Activated CD8-positive, alpha-beta T cell treated with anti-CD3 and anti-CD28 coated beads, Interleukin-2, amount 10 ng/mL, durations not matched to agents 7 days and 5 days (primary cell): Measurements from ENCODE around the gene EIF2S2. TPM values are rescaled to one million over a fixed set of nuclear protein-coding genes. Genes with fewer than 3 reads are reported as not detected.
A peak's percentile ranks its signal among the peaks of the same experiment; 100 is the strongest.
"Not testable (repeated sequence)": the region's sequence is repeated elsewhere in the genome, so short reads cannot be mapped to it uniquely, and the experiment has no call there.

Experiments
- ATAC-seq: fragments of 150-1000 bp; cut with Tn5 transposase; one replicate; pipeline ENCODE4 v1.10.0; 2021; ENCODE audit warnings: moderate library complexity
- CTCF ChIA-PET: fragments of 350-600 bp; sonication (Branson Sonifier 250); formaldehyde crosslinking; loops from one replicate; lab custom pipeline; 2021; ENCODE audit warnings: antibody characterized with exemption; lab: Charles Lee
- POLR2A ChIA-PET: fragments of 350-600 bp; sonication (Branson Sonifier 250); formaldehyde crosslinking; loops from one replicate; lab custom pipeline; 2021; ENCODE audit warnings: antibody characterized with exemption; lab: Charles Lee
- DNase-seq: peaks from one replicate; pipeline ENCODE4 v3.0.0-alpha.2; 2020
- H3K27ac Mint-ChIP-seq: one replicate; pipeline ENCODE4 v1.8.0; 2021; ENCODE audit warnings: mild to moderate bottlenecking, mixed read lengths
- H3K27me3 Mint-ChIP-seq: one replicate; pipeline ENCODE4 v1.8.0; 2021; ENCODE audit warnings: low read depth, mixed read lengths
- H3K36me3 Mint-ChIP-seq: one replicate; pipeline ENCODE4 v1.8.0; 2021; ENCODE audit warnings: low read depth, mixed read lengths
- H3K4me1 Mint-ChIP-seq: one replicate; pipeline ENCODE4 v1.8.0; 2021; ENCODE audit warnings: low read depth, mixed read lengths
- H3K4me3 Mint-ChIP-seq: one replicate; pipeline ENCODE4 v1.8.0; 2021; ENCODE audit warnings: mild to moderate bottlenecking, mixed read lengths
- H3K9me3 Mint-ChIP-seq: one replicate; pipeline ENCODE4 v1.8.0; 2022; ENCODE audit warnings: mixed read lengths; ENCODE audit not compliant: insufficient read depth
- total RNA-seq, 2 experiments: library from RNA; stranded (reverse); gene quantifications; one replicate each; pipeline ENCODE4 v1.2.3, GENCODE V29; 2021

The EIF2S2 gene
- total RNA-seq, 2 experiments from 2014 or later, result 94.4 to 94.7 TPM

DNA sequence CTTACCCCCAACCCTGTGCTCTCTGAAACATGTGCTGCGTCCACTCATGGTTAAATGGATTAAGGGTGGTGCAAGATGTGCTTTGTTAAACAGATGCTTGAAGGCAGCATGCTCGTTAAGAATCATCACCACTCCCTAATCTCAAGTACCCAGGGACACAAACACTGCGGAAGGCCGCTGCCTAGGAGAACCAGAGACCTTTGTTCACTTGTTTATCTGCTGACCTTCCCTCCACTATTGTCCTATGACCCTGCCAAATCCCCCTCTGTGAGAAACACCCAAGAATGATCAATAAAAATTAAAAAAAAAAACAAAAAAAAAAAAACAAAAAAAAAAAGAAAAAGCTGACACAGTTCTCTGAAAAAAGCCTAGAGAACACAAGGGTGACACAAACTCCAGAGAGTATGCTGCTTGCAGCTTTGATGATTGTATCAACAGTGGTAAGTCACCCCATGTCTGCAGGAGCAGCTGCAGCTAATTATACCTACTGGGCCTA lies 21.4 kb upstream of the EIF2S2 start:
- DNase-seq, POLR2A ChIA-PET, H3K36me3 Mint-ChIP-seq, H3K9me3 Mint-ChIP-seq, H3K27me3 Mint-ChIP-seq, CTCF ChIA-PET, H3K4me1 Mint-ChIP-seq, H3K27ac Mint-ChIP-seq, ATAC-seq, H3K4me3 Mint-ChIP-seq: not testable (repeated sequence)

DNA sequence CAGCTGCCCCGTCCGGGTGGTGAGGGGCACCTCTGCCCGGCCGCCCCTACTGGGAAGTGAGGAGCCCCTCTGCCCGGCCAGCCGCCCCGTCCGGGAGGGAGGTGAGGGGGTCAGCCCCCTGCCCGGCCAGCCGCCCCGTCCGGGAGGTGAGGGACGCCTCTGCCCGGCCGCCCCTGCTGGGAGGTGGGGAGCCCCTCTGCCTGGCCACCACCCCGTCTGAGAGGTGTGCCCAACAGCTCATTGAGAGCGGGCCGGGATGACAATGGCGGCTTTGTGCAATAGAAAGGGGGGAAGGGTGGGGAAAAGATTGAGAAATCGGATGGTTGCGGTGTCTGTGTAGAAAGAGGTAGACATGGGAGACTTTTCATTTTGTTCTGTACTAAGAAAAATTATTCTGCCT lies 20.9 kb upstream of the EIF2S2 start:
- H3K9me3 Mint-ChIP-seq, H3K4me1 Mint-ChIP-seq, H3K27me3 Mint-ChIP-seq, H3K4me3 Mint-ChIP-seq, H3K27ac Mint-ChIP-seq, H3K36me3 Mint-ChIP-seq, ATAC-seq, DNase-seq, POLR2A ChIA-PET, CTCF ChIA-PET: not testable (repeated sequence)

DNA sequence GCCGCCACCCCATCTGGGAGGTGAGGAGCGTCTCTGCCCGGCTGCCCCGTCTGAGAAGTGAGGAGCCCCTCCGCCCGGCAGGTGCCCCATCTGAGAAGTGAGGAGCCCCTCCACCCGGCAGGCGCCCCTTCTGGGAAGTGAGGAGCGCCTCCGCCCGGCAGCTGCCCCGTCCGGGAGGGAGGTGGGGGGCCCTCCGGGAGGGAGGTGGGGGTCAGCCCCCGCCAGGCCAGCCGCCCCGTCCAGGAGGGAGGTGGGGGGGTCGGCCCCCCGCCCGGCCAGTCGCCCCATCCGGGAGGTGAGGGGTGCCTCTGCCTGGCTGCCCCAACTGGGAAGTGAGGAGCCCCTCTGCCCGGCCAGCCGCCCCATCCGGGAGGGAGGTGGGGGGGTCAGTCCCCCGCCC lies 20.4 kb upstream of the EIF2S2 start:
- H3K27ac Mint-ChIP-seq, POLR2A ChIA-PET, DNase-seq, CTCF ChIA-PET, ATAC-seq, H3K36me3 Mint-ChIP-seq, H3K9me3 Mint-ChIP-seq, H3K4me3 Mint-ChIP-seq, H3K4me1 Mint-ChIP-seq: not testable (repeated sequence)
- H3K27me3 Mint-ChIP-seq, result peaks cover 10% of the 10 kb centered on the region

DNA sequence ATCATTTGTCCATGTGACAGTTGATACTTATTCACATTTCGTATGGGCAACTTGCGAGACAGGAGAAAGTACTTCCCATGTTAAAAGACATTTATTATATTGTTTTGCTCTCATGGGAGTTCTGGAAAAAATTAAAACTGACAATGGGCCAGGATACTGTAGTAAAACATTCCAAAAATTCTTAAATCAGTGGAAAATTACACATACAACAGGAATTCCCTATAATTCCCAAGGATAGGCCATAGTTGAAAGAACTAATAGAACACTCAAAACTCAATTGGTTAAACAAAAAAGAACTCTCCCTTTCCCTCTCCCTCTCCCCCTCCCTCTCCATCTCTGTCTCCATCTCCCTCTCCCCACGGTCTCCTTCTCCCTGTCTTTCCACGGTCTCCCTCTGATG lies 19.4 kb upstream of the EIF2S2 start:
- H3K36me3 Mint-ChIP-seq, result no peaks in the 10 kb centered on the region
- no peak overlapping the region for H3K27ac Mint-ChIP-seq
- peaks cover 3% of the 10 kb centered on the region for H3K4me1 Mint-ChIP-seq
- POLR2A ChIA-PET, result no interaction called here
- ATAC-seq (no peak), DNase-seq (no peak)
- peaks cover 14% of the 10 kb centered on the region for H3K27me3 Mint-ChIP-seq
- no peak overlapping the region for H3K4me3 Mint-ChIP-seq
- CTCF ChIA-PET, result interaction anchor here (2.4 to 3.6 kb wide), 2 partner anchors 18 to 217 kb away, joined by 16 to 19 read pairs; partner anchors contain the start of gene EIF2S2
- no peaks in the 10 kb centered on the region for H3K9me3 Mint-ChIP-seq

DNA sequence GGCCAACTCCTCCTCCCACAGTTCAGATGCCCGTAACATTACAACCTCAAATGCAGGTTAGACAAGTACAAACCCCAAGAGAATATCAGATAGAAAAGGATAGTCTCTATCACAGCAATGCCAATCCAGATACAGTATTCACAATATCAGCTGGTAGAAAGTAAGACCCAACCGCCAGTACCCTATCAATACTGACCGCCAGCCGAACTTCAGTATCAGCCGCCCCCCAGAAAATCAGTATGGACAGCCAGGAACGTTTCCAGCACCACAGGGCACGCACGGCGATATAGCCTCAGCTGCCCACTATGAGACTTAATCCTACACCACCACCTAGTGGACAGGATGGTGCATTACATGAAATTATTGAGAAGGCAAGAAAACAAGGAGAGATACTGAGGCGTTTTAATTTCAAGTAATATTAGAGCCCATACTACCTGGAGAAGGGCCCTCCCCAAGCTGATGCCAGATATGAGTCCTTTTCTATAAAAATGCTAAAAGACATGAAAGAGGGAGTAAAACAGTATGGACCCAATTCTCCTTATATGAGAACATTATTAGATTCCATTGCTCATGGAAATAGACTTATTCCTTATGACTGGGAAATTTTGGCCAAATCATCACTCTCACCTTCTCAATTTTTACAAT lies 17.6 kb upstream of the EIF2S2 start:
- Mint-ChIP-seq H3K36me3 (no peaks in the 10 kb centered on the region), H3K9me3 (no peaks in the 10 kb centered on the region), H3K4me1 (peaks cover 8% of the 10 kb centered on the region), H3K27ac (no peak overlapping the region), H3K27me3 (peaks cover 17% of the 10 kb centered on the region), H3K4me3 (peak overlapping the region; percentile 8)
- ATAC-seq (peak; percentile 90), DNase-seq (peak; percentile 75)
- ChIA-PET CTCF (interaction anchor here (0.7 to 3.6 kb wide), 11 partner anchors 11 to 338 kb away, joined by 3 to 19 read pairs (median 3); partner anchors contain the start of gene EIF2S2), POLR2A (interaction anchor here (1.7 kb wide), 1 partner anchor 17 kb away, joined by 10 read pairs; the partner anchor contains the start of gene EIF2S2)

DNA sequence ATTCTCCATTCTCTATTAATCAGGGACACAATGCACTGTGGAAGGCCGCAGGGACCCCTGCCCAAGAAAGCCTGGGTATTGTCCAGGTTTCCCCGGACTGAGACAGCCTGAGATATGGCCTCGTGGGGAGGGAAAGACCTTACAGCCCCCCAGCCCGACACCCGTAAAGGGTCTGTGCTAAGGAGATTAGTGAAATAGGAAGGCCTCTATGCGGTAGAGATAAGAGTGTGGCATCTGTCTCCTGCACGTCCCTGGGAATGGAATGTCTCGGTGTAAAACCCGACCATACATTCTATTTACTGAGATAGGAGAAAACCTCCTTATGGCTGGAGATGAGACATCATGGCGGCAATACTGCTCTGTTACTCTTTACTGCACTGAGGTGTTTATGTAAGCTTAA lies 15.7 kb upstream of the EIF2S2 start:
- DNase-seq (no peak), ATAC-seq (no peak)
- no peak overlapping the region for H3K27ac Mint-ChIP-seq
- peaks cover 14% of the 10 kb centered on the region for H3K4me1 Mint-ChIP-seq
- ChIA-PET CTCF (interaction anchor here (3.6 kb wide), 1 partner anchor 15 kb away, joined by 16 read pairs; the partner anchor contains the start of gene EIF2S2), POLR2A (no interaction called here)
- H3K9me3 Mint-ChIP-seq, result no peaks in the 10 kb centered on the region
- no peak overlapping the region for H3K4me3 Mint-ChIP-seq
- no peaks in the 10 kb centered on the region for H3K36me3 Mint-ChIP-seq
- peaks cover 17% of the 10 kb centered on the region for H3K27me3 Mint-ChIP-seq

DNA sequence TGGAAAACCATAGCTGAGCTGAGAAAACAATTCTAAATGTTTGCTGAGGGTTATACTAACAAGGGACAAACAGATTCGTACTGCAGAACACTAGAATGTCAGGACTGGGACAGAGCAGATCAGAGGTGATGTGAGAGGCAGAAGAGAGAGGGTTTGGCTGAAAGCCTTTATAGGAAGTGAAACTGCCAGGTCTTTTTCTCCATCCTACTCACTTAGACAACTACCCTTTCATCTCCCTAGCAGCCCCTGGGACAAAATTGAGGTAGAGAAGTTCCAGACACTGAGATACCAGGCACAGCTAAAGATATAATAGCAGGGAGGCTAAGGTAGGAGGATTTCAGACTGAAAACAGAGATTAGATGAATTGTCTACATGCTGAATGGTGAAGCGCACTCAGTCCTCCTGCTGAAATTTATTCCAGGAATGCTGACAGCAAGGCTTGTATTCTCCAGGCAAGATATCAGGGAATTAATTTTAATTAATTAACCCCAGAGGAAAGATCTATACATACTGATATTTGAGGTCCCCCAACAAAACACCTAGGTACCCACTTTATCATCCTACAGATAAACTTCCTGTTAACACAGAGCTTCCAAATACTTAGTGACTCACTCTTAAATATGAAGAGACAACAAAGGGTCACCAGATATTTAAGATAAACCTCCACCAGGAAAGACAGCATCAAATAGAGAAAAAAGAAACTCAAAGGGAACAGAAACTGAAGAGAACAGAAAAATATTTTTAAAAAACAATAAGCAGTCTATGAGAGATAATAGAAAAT lies 12.6 kb upstream of the EIF2S2 start:
- peak; percentile 63 for ATAC-seq
- ChIA-PET POLR2A (interaction anchor here (1.1 kb wide), 1 partner anchor 12 kb away, joined by 8 read pairs; the partner anchor contains the start of gene EIF2S2), CTCF (no interaction called here)
- Mint-ChIP-seq H3K27me3 (peaks cover 17% of the 10 kb centered on the region), H3K27ac (no peak overlapping the region), H3K4me3 (no peak overlapping the region), H3K4me1 (peaks cover 14% of the 10 kb centered on the region), H3K36me3 (no peaks in the 10 kb centered on the region), H3K9me3 (no peaks in the 10 kb centered on the region)
- no peak for DNase-seq

DNA sequence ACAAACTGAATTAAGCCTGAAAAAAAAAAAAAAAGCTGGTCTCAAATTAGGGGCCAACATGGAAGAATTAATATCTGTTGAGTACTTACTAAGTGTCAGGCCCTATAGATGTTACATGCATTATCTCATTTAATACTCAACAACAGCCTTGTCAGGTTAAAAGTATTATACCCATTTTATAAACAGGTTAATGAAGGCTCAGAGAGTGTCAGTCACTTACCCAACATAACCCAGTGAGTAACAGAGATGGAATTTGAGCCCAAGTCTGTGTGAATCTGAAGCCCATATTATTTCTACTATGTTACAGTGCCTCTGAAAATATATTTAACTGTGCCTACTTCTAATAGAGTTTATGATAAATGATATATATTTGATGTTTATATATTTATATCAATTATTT lies 11.3 kb upstream of the EIF2S2 start:
- Mint-ChIP-seq H3K4me3 (no peak overlapping the region), H3K27me3 (peaks cover 22% of the 10 kb centered on the region), H3K27ac (no peak overlapping the region), H3K4me1 (peaks cover 11% of the 10 kb centered on the region), H3K36me3 (no peaks in the 10 kb centered on the region), H3K9me3 (no peaks in the 10 kb centered on the region)
- ATAC-seq (no peak), DNase-seq (no peak)
- CTCF ChIA-PET, result no interaction called here
- POLR2A ChIA-PET, result no interaction called here

DNA sequence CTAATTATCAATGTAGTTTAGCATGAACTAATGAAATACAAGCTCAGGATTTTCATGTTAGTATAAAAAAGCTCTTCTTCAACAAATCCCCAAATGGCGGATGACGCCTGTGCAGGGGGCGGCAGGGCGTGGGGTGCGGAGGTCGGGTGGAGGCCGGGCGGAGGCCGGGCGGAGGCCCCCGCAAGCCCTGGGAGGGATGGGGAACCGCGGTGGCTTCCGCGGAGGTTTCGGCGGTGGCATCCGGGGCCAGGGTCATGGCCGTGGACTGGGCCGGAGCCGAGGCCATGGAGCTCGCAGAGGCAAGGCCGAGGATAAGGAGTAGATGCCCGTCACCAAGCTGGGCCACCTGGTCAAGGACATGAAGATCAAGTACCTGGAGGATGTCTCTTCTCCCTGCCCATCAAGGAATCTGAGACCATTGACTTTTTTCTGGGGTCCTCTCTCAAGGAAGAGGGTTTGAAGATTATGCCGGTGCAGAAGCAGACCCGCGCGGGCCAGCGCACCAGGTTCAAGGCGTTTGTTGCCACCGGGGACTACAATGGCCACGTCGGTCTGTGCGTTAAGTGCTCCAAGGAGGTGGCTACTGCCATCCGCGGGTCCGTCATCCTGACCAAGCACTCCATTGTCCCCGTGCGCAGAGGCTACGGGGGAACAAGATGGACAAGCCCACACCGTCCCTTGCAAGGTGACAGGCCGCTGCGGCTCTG lies 10.4 kb upstream of the EIF2S2 start:
- no peaks in the 10 kb centered on the region for H3K36me3 Mint-ChIP-seq
- CTCF ChIA-PET, result interaction anchor here (1.0 to 1.2 kb wide), 2 partner anchors 10 to 268 kb away, joined by 3 read pairs; no protein-coding TSS in a partner anchor
- ATAC-seq (no peak), DNase-seq (no peak)
- peaks cover 19% of the 10 kb centered on the region for H3K27me3 Mint-ChIP-seq
- H3K27ac Mint-ChIP-seq, result no peak overlapping the region
- peaks cover 11% of the 10 kb centered on the region for H3K4me1 Mint-ChIP-seq
- POLR2A ChIA-PET, result no interaction called here
- H3K4me3 Mint-ChIP-seq, result no peak overlapping the region
- no peaks in the 10 kb centered on the region for H3K9me3 Mint-ChIP-seq

DNA sequence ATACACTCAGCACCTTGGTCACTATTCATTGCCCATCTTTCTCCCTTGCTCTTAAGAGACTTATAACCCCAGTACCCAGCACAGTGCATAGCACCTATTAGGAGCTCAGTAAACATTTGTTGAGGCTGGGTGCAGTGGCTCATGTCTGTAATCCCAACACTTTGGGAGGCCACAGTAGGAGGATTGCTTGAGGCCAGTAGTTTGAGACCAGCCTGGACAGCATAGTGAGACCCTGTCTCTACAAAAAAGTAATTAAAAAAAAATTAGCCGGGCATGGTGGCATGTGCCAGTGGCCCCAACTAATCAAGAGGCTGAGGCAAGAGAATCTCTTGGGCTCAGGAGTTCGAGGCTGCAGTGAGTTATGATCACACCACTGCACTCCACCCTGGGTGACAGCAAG lies 8.2 kb upstream of the EIF2S2 start:
- DNase-seq, result no peak
- peaks cover 11% of the 10 kb centered on the region for H3K4me1 Mint-ChIP-seq
- H3K27me3 Mint-ChIP-seq, result peaks cover 20% of the 10 kb centered on the region
- H3K9me3 Mint-ChIP-seq, result no peaks in the 10 kb centered on the region
- H3K4me3 Mint-ChIP-seq, result no peak overlapping the region
- ChIA-PET POLR2A (no interaction called here), CTCF (interaction anchor here (3.0 kb wide), 1 partner anchor 50 kb away, joined by 8 read pairs; no protein-coding TSS in a partner anchor)
- H3K27ac Mint-ChIP-seq, result no peak overlapping the region
- H3K36me3 Mint-ChIP-seq, result no peaks in the 10 kb centered on the region
- ATAC-seq, result no peak

DNA sequence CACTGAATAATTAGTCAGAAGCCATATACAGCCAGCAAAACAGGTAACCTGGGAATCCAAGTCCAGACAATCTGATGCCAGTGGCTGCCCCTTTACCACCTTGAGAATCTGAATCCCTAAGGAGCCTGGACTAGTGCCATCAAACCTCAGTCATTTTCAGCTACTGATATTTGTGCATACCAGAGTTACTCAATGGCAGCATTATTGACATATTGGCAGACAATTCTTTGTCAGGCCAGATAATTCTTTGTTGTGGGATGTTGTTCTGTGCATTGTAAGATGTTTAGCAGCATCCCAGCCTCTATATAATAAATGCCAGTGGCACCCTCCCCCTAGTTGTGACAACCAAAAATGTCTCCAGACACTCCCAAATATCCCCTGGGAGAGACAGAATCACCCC lies 3.2 kb upstream of the EIF2S2 start:
- peaks cover 9% of the 10 kb centered on the region for H3K4me1 Mint-ChIP-seq
- ChIA-PET POLR2A (interaction anchor here (0.6 to 0.8 kb wide), 2 partner anchors 10 to 391 kb away, joined by 3 read pairs; no protein-coding TSS in a partner anchor), CTCF (interaction anchor here (1.4 kb wide), 2 partner anchors 15 to 46 kb away, joined by 3 to 5 read pairs; no protein-coding TSS in a partner anchor)
- H3K36me3 Mint-ChIP-seq, result peaks cover 13% of the 10 kb centered on the region
- no peak overlapping the region for H3K27ac Mint-ChIP-seq
- DNase-seq (no peak), ATAC-seq (no peak)
- H3K27me3 Mint-ChIP-seq, result peaks cover 17% of the 10 kb centered on the region
- no peaks in the 10 kb centered on the region for H3K9me3 Mint-ChIP-seq
- no peak overlapping the region for H3K4me3 Mint-ChIP-seq
